ENCODE results near the gene GRIA4.

- TF ChIP-seq CTCF (IDR thresholded peaks at IDR 0.05; ENCODE audit: insufficient read depth, low read length): no peak
- TF ChIP-seq POLR2AphosphoS5 (IDR thresholded peaks at IDR 0.05; ENCODE audit: low read depth): no peak
- no peak for TF ChIP-seq REST (IDR thresholded peaks at IDR 0.05; ENCODE audit: insufficient replicate concordance, low read depth)
These were observed 26.6 kb downstream of the GRIA4 start for GRCh38 chr11:105636496-105636895.

Measured in HL-60 (cell line).